ENCODE measurements around the gene SPATA20.

DNA sequence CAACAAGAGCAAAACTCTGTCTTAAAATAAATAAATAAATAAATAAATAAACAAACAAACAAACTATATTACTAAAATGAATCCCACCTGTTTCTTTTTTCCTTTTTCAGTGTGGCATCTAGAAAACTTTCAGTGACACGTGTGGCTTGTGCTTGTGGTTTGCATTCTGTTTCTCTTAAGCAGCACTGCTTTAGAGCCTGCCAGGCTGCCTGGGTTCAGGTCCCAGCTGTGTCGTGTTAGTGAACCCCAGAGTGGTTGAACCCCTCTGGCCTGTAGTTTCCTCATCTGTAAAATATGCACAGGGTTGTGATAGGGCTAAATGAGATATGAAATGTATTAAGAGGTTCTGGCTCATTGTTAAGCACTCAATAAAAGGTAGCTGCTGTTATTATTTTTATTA, 26.5 kb upstream of the SPATA20 start:
- TF ChIP-seq POLR2A (IDR thresholded peaks at IDR 0.05; ENCODE audit: low read length) (no peak), CTCF (IDR thresholded peaks at IDR 0.05) (no peak), USF2 (IDR thresholded peaks at IDR 0.05) (no peak), CEBPB (IDR thresholded peaks at IDR 0.05) (no peak), JUN (IDR thresholded peaks at IDR 0.05) (no peak)

All from A549 (cell line).